C4-2B (cell line): ENCODE data around the gene NCOA6.

Source experiments
- ZFX ChIP-seq: fragments of 450-650 bp; IDR thresholded peaks from 2 replicates; pipeline ENCODE4 v1.6.1; 2017
- TF ChIP-seq, protein P1 (sequence below): fragments of 450-650 bp; conservative IDR thresholded peaks from 2 replicates; pipeline ENCODE4 v1.5.1; 2017; ENCODE audit warnings: mild to moderate bottlenecking

- TF ChIP-seq, protein P1, sequence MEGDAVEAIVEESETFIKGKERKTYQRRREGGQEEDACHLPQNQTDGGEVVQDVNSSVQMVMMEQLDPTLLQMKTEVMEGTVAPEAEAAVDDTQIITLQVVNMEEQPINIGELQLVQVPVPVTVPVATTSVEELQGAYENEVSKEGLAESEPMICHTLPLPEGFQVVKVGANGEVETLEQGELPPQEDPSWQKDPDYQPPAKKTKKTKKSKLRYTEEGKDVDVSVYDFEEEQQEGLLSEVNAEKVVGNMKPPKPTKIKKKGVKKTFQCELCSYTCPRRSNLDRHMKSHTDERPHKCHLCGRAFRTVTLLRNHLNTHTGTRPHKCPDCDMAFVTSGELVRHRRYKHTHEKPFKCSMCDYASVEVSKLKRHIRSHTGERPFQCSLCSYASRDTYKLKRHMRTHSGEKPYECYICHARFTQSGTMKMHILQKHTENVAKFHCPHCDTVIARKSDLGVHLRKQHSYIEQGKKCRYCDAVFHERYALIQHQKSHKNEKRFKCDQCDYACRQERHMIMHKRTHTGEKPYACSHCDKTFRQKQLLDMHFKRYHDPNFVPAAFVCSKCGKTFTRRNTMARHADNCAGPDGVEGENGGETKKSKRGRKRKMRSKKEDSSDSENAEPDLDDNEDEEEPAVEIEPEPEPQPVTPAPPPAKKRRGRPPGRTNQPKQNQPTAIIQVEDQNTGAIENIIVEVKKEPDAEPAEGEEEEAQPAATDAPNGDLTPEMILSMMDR: no peak
- no peak for TF ChIP-seq ZFX
These were observed 4.5 kb downstream of the NCOA6 start for GRCh38 chr20:34820805-34821578.
